Measurements from ENCODE around the gene REXO4.

DNA sequence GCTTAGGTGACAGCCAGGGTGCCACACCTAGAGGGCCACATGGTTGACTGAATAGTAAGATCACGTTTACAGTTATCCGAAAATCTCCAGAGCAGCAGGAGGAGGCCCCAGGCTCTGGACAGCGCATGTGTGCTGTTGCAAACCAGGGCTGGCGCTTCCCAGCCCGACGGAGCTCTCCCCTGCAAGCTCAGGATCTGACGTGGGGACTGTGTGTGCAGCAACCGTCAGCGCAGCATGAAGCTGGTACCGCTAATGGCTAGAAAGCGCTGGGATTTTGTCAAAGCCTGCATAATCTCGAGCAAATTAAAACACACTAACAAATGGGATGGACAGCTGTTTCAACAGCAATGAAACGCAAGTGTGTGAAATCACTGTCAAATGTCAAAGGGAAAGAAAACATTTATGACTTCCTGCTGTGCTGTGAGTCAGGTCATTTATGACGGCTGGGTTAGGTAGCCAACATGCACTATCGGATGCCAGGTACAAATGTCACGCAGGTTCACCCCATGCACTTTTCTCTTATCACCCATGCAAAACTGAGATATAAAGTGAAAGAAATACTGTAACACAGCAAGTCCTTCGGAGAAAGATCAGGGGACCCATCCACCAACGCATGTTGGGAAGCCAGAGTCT is 49.4 kb downstream of the REXO4 start:
- TF ChIP-seq, protein P1, sequence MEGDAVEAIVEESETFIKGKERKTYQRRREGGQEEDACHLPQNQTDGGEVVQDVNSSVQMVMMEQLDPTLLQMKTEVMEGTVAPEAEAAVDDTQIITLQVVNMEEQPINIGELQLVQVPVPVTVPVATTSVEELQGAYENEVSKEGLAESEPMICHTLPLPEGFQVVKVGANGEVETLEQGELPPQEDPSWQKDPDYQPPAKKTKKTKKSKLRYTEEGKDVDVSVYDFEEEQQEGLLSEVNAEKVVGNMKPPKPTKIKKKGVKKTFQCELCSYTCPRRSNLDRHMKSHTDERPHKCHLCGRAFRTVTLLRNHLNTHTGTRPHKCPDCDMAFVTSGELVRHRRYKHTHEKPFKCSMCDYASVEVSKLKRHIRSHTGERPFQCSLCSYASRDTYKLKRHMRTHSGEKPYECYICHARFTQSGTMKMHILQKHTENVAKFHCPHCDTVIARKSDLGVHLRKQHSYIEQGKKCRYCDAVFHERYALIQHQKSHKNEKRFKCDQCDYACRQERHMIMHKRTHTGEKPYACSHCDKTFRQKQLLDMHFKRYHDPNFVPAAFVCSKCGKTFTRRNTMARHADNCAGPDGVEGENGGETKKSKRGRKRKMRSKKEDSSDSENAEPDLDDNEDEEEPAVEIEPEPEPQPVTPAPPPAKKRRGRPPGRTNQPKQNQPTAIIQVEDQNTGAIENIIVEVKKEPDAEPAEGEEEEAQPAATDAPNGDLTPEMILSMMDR (optimal IDR thresholded peaks at IDR 0.05 in 1 of 3, IDR thresholded peaks at IDR 0.05 in 1 of 3, conservative IDR thresholded peaks at IDR 0.05 in 1 of 3; ENCODE audit: extremely low read depth in 1 of 3, insufficient read depth in 2 of 3, low read length in 3 of 3), result no peak
- TF ChIP-seq EZH2 (IDR thresholded peaks at IDR 0.05; ENCODE audit: low read length), result no peak
